Transverse colon (tissue), 4 donors: ENCODE results near the gene RIN2. TPM values are rescaled to one million over a fixed set of nuclear protein-coding genes. Genes with fewer than 3 reads are reported as not detected.

Experiments used
- DNase-seq: peaks from one replicate; pipeline ENCODE4 v3.0.0-alpha.2; 2019
- H3K27ac ChIP-seq, 4 donors: fragments of 200-600 bp; sonication (generic); 2 replicates each; pipeline ENCODE4 v1.5.1; 2016 to 2018; ENCODE audit warnings: inconsistent platforms in 4 of 4
- H3K27me3 ChIP-seq: fragments of 200-600 bp; sonication (generic); 2 replicates; pipeline ENCODE4 v1.5.1; 2017; ENCODE audit warnings: inconsistent platforms
- H3K36me3 ChIP-seq, 4 donors: fragments of 200-600 bp; sonication (generic); 2 replicates each; pipeline ENCODE4 v1.5.1; 2017 to 2019; ENCODE audit warnings: inconsistent platforms in 4 of 4
- H3K4me1 ChIP-seq, 4 donors: fragments of 200-600 bp; sonication (generic); 2 replicates each; pipeline ENCODE4 v1.5.1; 2017 to 2020; ENCODE audit warnings: inconsistent platforms in 4 of 4
- H3K4me3 ChIP-seq, 4 donors: fragments of 200-600 bp; sonication (generic); 1 replicate in 1 of 4; 2 replicates in 3 of 4; pipeline versions ENCODE4 v1.5.1 to v1.6.1; 2017 to 2019; ENCODE audit warnings: inconsistent platforms in 4 of 4
- H3K9me3 ChIP-seq, 2 donors: fragments of 200-600 bp; sonication (generic); 2 replicates each; pipeline ENCODE4 v1.5.1; 2017 to 2019; ENCODE audit warnings: inconsistent platforms in 2 of 2
- EP300 ChIP-seq: sonication (generic); formaldehyde crosslinking; IDR thresholded peaks from one replicate; pipeline ENCODE4 v1.6.1; 2017; ENCODE audit warnings: antibody characterized with exemption, low read depth
- POLR2A ChIP-seq: fragments of 450-650 bp; IDR thresholded peaks from one replicate; pipeline ENCODE4 v1.6.1; 2016; ENCODE audit warnings: antibody characterized with exemption, mild to moderate bottlenecking, moderate library complexity
- POLR2AphosphoS5 ChIP-seq, 3 donors: sonication (generic); formaldehyde crosslinking; IDR thresholded peaks; one replicate each; pipeline ENCODE4 v1.6.1; 2016; ENCODE audit warnings: antibody characterized with exemption in 3 of 3
- WGBS, 2 donors: methylation state at CpG; one replicate each; pipeline ENCODE4 v1.1.5; 2018; ENCODE audit warnings: low coverage in 1 of 2; 5-methylcytosine and 5-hydroxymethylcytosine counted together
- in situ Hi-C, 4 donors: fragments of 200-750 bp; cut with MboI; loops; one replicate each; pipeline versions ENCODE4 v1.15.0 to v1.15.1; 2017; ENCODE audit warnings: low sequenced_read_pairs in 3 of 4, low pct_ligation_motif_present in 1 of 4, low pct_unique_long_range_greater_than_20kb in 1 of 4
- intact Hi-C: fragments of 100-400 bp; cut with DNase I; formaldehyde crosslinking; loops from one replicate; pipeline ENCODE4 v1.15.1; 2023; ENCODE audit warnings: low total_unique reads
- total RNA-seq, 4 donors: library from RNA; depleted of rRNA; stranded (reverse); fragments of >200 nt; gene quantifications; one replicate each; pipeline ENCODE4 v1.1.0, GENCODE V29; 2016
- TF ChIP-seq, protein P1 (sequence below), 5 experiments: fragments of 200-600 bp in 3 of 5; fragments of 450-650 bp in 2 of 5; sonication (generic) in 3 of 5; IDR thresholded peaks; 1 replicate in 2 of 5; 2 replicates in 3 of 5; pipeline ENCODE4 v1.5.1; 2016 to 2017; ENCODE audit warnings: antibody characterized with exemption in 5 of 5, inconsistent platforms in 3 of 5, mild to moderate bottlenecking in 2 of 5, moderate library complexity in 1 of 5

Gene RIN2
- total RNA-seq, 4 donors from 2014 or later = 53.2 to 157 (median 104) TPM

DNA sequence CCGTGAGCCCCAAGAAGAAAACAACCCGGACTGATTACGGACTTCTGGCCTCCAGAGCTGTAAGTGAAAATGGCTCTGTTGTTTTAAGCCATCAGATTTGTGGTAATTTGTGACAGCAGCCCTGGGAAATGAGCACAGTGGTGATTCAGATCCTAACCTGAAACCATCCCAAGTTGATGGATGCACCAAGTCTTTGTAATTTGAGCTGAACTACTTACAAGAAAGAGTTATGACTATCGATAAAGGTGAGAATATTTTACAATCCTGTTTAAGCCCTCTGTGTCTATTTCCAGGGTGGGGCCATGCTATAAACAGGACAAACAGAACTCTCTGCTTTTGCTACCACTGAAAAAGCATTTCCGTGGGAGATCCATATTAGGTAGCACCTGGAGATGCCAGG, 19.1 kb upstream of the RIN2 start:
- WGBS, 2 donors = 62 to 66% methylated on average over 2 to 5 of the region's 5 CpGs
- DNase-seq = no peak

DNA sequence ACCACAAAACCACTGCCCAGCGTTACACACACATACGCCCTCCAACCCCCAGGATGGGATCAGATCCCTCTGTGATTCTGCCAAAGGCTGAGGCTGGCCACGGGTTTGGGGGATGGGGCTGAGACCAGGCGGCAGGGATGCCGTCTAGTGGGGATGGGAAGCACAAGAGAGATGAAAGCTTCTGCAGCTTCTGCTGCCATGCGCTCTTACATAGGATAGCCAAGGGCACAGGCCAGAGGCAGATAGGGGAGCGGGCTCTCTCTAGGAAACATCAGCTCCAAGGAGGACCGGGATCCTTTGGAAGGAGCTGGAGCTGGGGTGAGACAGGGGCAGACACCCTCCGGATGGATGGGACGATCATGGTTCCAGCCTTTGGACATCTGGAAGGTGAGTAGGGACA, 18.7 kb upstream of the RIN2 start:
- Histone ChIP-seq H3K4me3 (no peak overlapping the region), H3K36me3 (no peaks in the 10 kb centered on the region), H3K9me3 (no peaks in the 10 kb centered on the region), H3K4me1 (peaks cover 4 to 48% (median 25%) of the 10 kb centered on the region in 4 donors), H3K27me3 (no peaks in the 10 kb centered on the region), H3K27ac (peak overlapping the region in 3 of 4 donors; percentile 21 to 77 (median 33))
- intact Hi-C loops = no loop called here
- no peak for DNase-seq
- WGBS, 2 donors = 78 to 93% methylated on average over 5 to 10 of the region's 10 CpGs
- in situ Hi-C loops = no loop called here
- TF ChIP-seq, protein P1, sequence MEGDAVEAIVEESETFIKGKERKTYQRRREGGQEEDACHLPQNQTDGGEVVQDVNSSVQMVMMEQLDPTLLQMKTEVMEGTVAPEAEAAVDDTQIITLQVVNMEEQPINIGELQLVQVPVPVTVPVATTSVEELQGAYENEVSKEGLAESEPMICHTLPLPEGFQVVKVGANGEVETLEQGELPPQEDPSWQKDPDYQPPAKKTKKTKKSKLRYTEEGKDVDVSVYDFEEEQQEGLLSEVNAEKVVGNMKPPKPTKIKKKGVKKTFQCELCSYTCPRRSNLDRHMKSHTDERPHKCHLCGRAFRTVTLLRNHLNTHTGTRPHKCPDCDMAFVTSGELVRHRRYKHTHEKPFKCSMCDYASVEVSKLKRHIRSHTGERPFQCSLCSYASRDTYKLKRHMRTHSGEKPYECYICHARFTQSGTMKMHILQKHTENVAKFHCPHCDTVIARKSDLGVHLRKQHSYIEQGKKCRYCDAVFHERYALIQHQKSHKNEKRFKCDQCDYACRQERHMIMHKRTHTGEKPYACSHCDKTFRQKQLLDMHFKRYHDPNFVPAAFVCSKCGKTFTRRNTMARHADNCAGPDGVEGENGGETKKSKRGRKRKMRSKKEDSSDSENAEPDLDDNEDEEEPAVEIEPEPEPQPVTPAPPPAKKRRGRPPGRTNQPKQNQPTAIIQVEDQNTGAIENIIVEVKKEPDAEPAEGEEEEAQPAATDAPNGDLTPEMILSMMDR (IDR thresholded peaks at IDR 0.05) = no peak
- TF ChIP-seq POLR2AphosphoS5 (IDR thresholded peaks at IDR 0.05) = no peak
- TF ChIP-seq POLR2A = no peak
- TF ChIP-seq EP300 = no peak

More for the DNA sequence above, 19.1 kb upstream of the RIN2 start:
- Histone ChIP-seq H3K4me3 (no peak overlapping the region), H3K36me3 (no peaks in the 10 kb centered on the region), H3K4me1 (peaks cover 4 to 48% (median 25%) of the 10 kb centered on the region in 4 donors), H3K27me3 (no peaks in the 10 kb centered on the region), H3K27ac (peak overlapping the region in 3 of 4 donors; percentile 33 to 77 (median 77)), H3K9me3 (no peaks in the 10 kb centered on the region)
- intact Hi-C loops = no loop called here
- TF ChIP-seq, protein P1 (IDR thresholded peaks at IDR 0.05) = no peak
- TF ChIP-seq POLR2A (no peak), POLR2AphosphoS5 (IDR thresholded peaks at IDR 0.05) (no peak), EP300 (no peak)
- in situ Hi-C loops = no loop called here

GRCh38 chr20:19740512-19740911, 17.5 kb upstream of the RIN2 start:
- no peak for DNase-seq
- 53 to 71% methylated on average over 3 of the region's 3 CpGs for WGBS, 2 donors
- Histone ChIP-seq H3K27ac (no peak overlapping the region), H3K4me1 (peaks cover 4 to 39% (median 21%) of the 10 kb centered on the region in 4 donors), H3K36me3 (no peaks in the 10 kb centered on the region), H3K4me3 (no peak overlapping the region), H3K9me3 (no peaks in the 10 kb centered on the region), H3K27me3 (no peaks in the 10 kb centered on the region)
- in situ Hi-C loops (no loop called here), intact Hi-C loops (loop anchor here (1.0 kb wide), 1 partner anchor 22 kb away; no protein-coding TSS in a partner anchor)
- TF ChIP-seq POLR2AphosphoS5 (IDR thresholded peaks at IDR 0.05) (no peak), POLR2A (no peak), EP300 (no peak)
- TF ChIP-seq, protein P1 (IDR thresholded peaks at IDR 0.05) = no peak

DNA sequence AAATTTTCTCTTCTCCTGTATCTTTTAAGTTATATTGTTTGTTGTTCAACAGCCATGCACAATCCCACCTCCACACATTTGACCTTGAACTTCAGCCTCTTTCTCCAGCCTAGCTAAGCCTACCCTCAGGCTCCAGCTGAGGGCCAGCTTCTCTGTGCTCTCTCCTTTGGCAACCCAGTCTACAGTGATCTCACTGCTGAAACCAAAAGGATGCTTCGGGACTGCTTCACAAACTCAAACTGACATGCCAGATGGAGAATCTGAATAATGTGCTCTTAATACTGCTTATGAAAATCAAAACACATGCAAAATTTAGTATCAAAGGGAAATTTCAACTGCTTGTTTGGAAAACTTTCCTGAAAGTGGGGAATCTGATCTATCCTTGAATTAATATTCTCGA, 16.1 kb upstream of the RIN2 start:
- 71 to 100% methylated on average over 1 to 2 of the region's 2 CpGs for WGBS, 2 donors
- H3K27ac ChIP-seq = no peak overlapping the region
- H3K36me3 ChIP-seq = no peaks in the 10 kb centered on the region
- no peaks in the 10 kb centered on the region for H3K27me3 ChIP-seq
- H3K9me3 ChIP-seq = no peaks in the 10 kb centered on the region
- in situ Hi-C loops (no loop called here), intact Hi-C loops (no loop called here)
- H3K4me1 ChIP-seq = peaks cover 0 to 26% (median 12%) of the 10 kb centered on the region in 4 donors
- no peak overlapping the region for H3K4me3 ChIP-seq
- DNase-seq = no peak
- TF ChIP-seq POLR2A (no peak), POLR2AphosphoS5 (IDR thresholded peaks at IDR 0.05) (no peak), EP300 (no peak)
- TF ChIP-seq, protein P1 (IDR thresholded peaks at IDR 0.05) = no peak
